Measurements from ENCODE around the gene RABGEF1.

- TF ChIP-seq CTCF (IDR thresholded peaks at IDR 0.05) (no peak), POLR2AphosphoS5 (IDR thresholded peaks at IDR 0.05) (no peak), POLR2A (IDR thresholded peaks at IDR 0.05) (no peak)
Observed at GRCh38 chr7:66859794-66860645, 119.5 kb downstream of the RABGEF1 start.
